Measurements from ENCODE around the gene FHAD1. TPM values are rescaled to one million over a fixed set of nuclear protein-coding genes. Genes with fewer than 3 reads are reported as not detected.

Gene FHAD1
- total and polyA plus RNA-seq, 9 of the 15 experiments (the other 6 are each of a cell fraction or from before 2014, with no cell fraction given) = 0.32 to 2.1 (median 1.5) TPM; not detected in 1

DNA sequence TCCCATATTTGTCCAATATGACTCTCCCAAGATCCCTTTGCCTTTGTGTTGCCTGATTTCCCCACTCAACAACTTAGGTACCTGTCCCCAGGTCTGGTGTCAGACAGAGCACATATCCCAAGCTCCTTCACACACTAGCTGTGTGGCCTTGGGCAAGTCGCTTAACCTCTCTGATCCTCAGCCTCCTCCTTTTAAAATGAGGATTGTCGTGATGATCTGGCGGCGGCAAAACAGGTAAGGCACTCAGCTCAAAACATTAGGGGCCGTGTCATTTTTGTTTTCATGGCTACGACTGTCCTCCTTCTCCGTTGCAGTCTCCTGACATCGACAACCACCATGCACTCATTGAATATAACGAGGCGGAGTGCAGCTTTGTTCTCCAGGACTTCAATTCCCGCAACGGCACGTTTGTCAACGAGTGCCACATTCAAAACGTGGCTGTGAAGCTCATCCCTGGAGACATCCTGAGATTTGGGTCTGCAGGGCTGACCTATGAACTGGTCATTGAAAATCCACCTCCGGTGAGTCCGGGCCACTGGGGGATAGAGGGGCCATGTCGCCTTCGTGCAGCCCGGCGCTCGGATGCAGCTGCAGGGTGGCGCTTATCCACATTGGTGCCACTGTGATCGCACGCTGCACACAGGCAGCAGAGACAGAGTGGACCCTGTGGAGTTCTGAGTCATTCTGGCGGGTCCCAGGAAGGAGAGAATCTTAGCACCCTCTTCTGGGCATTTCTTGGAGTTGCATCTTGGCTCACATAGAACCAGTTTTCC lies 25.2 kb downstream of the FHAD1 start (continued):
- TF ChIP-seq RREB1 (CRISPR knock-in tag; IDR thresholded peaks at IDR 0.05) = no peak
- TF ChIP-seq, protein P1, sequence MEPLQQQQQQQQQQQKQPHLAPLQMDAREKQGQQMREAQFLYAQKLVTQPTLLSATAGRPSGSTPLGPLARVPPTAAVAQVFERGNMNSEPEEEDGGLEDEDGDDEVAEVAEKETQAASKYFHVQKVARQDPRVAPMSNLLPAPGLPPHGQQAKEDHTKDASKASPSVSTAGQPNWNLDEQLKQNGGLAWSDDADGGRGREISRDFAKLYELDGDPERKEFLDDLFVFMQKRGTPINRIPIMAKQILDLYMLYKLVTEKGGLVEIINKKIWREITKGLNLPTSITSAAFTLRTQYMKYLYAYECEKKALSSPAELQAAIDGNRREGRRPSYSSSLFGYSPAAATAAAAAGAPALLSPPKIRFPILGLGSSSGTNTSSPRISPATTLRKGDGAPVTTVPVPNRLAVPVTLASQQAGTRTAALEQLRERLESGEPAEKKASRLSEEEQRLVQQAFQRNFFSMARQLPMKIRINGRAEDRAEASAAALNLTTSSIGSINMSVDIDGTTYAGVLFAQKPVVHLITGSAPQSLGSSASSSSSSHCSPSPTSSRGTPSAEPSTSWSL (CRISPR knock-in tag; IDR thresholded peaks at IDR 0.05; ENCODE audit: borderline replicate concordance) = no peak
- peak; percentile 97 for TF ChIP-seq RBM25 (IDR thresholded peaks at IDR 0.05; ENCODE audit: low read depth, low read length, severe bottlenecking)
- TF ChIP-seq ZNF124 (CRISPR knock-in tag; IDR thresholded peaks at IDR 0.05) = no peak
- TF ChIP-seq ZNF146 (CRISPR knock-in tag; IDR thresholded peaks at IDR 0.05; ENCODE audit: unreplicated experiment) = no peak
- no peak for TF ChIP-seq CHCHD3 (CRISPR knock-in tag; IDR thresholded peaks at IDR 0.05)
- no peak for TF ChIP-seq SNAPC5 (CRISPR knock-in tag; IDR thresholded peaks at IDR 0.05)
- peak; percentile 41; the same call in 1 of the 2 replicates for TF ChIP-seq MAX (CRISPR knock-in tag; IDR thresholded peaks at IDR 0.05)
- TF ChIP-seq TEAD1 (CRISPR knock-in tag; IDR thresholded peaks at IDR 0.05) = peak in 1 of 2 experiments; percentile 27; a peak in 1 of 4 replicates
- TF ChIP-seq, protein P2, sequence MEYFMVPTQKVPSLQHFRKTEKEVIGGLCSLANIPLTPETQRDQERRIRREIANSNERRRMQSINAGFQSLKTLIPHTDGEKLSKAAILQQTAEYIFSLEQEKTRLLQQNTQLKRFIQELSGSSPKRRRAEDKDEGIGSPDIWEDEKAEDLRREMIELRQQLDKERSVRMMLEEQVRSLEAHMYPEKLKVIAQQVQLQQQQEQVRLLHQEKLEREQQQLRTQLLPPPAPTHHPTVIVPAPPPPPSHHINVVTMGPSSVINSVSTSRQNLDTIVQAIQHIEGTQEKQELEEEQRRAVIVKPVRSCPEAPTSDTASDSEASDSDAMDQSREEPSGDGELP (CRISPR knock-in tag; IDR thresholded peaks at IDR 0.05; ENCODE audit: borderline replicate concordance) = peak; percentile 53; the same call in 1 of the 2 replicates
- no peak for TF ChIP-seq ZNF263 (CRISPR knock-in tag; IDR thresholded peaks at IDR 0.05; ENCODE audit: borderline replicate concordance)
- TF ChIP-seq YBX1 (IDR thresholded peaks at IDR 0.05) = no peak
- TF ChIP-seq RBM22 (IDR thresholded peaks at IDR 0.05; ENCODE audit: low read depth, low read length, poor library complexity, severe bottlenecking) = no peak
- TF ChIP-seq ZSCAN32 (CRISPR knock-in tag; IDR thresholded peaks at IDR 0.05) = no peak
- TF ChIP-seq ILF3 (IDR thresholded peaks at IDR 0.05; ENCODE audit: borderline replicate concordance) = no peak
- no peak for TF ChIP-seq SREBF2 (CRISPR knock-in tag; IDR thresholded peaks at IDR 0.05)
- TF ChIP-seq HLTF (IDR thresholded peaks at IDR 0.05) = no peak
- peak; percentile 43; the same call in 1 of the 2 replicates for TF ChIP-seq XRCC5 (IDR thresholded peaks at IDR 0.05; ENCODE audit: low read depth, low read length)

Measured in K562 (cell line).